Effector CD8-positive, alpha-beta T cell (primary cell): ENCODE results near the gene C7orf25.
"Not testable (repeated sequence)": the region's sequence is repeated elsewhere in the genome, so short reads cannot be mapped to it uniquely, and the experiment has no call there.

Experiments used
- DNase-seq: peaks from one replicate; lab custom pipeline; 2025; lab: John Stamatoyannopoulos, UW

C7orf25 gene

DNA sequence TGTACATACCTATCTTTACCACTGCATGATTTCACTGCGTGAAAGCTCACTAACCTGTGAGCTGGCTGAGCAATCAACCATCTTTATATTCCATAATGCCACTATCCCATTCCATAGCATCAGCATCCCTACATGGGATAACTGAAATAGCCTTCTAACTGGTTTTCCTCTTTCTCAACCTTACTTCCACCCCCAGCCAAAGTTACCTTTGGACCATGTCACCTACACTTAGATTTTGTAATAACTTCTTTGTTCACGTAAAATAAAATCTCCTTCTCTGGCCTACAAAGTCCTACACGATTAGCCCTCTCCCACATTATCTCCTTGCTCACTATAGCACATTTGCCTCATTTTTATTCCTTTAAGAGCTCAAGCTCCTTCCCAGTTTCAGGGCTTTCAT lies 17.6 kb upstream of the C7orf25 start:
- DNase-seq, result no peak

DNA sequence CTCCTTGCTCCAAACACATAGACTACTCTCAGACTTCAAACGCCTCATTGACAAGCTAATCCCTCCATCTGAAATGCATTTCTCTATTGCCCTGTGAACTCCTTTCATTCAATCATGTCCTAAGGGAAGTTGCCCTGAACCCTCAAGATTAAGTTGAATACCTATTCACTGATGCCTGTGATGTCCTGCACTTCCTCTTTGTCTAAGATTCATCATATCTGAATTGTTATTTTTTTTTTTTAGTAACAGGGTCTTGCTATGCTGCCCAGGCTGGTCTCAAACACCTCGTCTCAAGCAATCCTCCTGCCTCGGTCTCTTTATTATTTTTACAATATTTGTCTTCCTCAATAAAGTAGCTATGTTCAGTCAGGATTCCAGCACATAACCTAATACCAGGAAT lies 16.9 kb upstream of the C7orf25 start:
- DNase-seq, result no peak

DNA sequence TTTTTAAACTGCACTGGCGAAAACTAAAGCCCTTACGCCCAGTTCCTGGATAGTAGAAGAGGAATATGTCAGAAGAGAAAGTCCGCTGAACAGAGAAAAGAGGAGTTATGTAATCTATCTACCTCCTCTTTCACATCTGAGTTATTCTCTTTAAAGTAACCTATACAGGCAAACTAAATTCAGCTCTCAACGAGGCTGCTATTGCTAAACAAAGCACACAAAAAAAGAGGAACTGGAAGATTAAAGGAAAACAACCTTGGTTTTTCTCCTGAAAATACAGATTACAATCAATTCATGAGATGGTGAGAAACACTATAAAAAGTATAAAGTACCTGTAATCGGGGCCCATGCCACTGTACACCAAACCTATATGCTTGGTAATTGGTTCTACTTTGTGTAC lies 14.3 kb upstream of the C7orf25 start:
- DNase-seq, result no peak

DNA sequence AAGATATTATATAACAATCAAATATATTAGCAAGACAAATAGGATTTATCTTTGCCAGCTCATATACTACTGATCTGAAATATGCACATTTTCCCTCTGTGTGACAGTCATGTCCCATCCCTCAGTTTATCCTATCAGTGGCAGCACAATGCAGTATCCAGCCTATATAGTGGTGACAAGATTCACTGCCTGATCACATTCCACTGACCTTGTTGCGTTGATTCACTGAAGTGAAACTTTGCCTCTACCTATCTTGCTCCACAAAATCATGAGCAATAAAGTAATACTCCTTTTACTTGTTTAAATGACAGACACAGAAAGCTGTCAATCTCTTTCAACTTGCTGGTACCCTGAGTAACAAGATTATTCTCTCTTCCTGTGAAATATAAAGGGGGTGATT lies 13.8 kb upstream of the C7orf25 start:
- DNase-seq, result no peak

DNA sequence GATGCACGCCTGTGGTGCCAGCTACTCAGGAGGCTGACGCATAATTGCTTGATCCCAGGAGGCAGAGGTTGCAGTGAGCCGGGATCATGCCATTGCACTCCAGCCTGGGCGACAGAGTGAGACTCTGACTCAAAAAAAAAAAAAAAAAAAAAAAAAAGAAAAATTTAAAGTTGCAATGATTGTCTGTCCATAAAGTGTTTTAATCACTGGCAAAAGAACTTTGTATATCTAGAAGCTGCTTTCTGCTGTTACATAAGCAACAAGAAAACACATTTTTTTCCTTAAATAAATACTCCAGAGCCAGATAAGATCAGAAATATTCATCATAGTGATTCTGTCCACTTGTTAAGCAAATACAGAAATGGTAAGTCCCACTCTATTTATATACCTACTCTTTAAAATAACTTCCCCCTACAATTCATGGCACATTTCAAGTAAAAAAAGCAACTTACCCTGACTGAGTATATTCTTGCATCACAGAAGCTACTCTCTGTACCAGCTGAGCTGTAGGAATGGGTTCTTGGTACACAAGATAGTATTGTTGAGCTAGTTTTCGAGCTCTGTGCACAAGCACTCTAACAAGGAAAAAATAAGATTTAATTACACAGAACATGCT lies 12.5 kb upstream of the C7orf25 start:
- no peak for DNase-seq

DNA sequence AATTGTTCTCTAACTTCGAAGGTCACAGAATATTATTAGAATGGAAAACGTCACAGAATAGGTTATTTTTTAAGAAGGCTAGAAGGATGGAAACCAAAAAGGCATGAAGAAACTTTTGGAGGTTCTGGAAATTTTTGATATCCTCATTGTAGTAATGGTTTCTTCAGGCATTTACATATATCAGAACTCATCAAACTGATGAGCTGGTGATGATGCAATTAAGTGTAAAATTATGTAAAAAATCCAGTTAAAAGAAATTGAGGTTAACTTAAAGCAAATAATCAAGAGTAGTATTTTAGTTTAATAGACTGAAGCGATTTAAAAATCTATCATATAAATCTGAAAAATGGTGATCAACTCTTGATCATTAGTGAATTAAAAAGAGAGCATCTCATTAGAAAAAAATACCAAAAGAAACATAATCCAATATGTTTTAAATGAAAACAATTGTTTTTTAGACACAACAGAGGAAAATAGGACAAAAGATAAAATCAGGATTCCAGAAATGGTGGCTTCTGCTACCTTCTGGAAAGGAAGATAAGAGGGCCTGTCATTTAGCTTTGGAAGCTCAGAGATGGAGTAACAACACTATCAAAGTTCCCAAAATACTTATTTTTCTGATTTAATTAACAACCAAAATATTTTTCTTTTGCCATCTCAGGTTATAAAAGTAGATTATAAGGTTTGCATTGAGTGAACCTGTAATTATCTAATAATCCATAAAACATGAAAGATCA lies 10.3 kb upstream of the C7orf25 start:
- no peak for DNase-seq

DNA sequence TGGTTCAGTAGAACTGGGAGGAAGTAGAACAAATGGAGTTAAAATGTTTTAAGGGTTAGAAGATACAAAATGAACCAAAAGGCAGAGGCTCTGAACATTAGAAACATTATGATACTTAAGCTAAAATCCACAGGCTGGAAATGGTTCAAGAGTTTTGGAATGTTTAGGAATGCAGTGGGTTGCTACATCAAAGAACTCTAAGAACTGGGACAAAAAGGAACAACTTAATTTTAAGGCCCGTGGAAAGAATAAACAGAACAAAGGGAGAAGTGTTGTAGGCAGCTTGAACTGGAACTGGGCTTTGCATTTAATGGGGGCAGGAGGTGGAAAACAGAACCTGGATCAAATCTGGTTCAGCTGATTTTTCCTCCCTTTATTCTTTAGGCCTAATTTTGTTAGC lies 3.5 kb upstream of the C7orf25 start:
- DNase-seq, result no peak

DNA sequence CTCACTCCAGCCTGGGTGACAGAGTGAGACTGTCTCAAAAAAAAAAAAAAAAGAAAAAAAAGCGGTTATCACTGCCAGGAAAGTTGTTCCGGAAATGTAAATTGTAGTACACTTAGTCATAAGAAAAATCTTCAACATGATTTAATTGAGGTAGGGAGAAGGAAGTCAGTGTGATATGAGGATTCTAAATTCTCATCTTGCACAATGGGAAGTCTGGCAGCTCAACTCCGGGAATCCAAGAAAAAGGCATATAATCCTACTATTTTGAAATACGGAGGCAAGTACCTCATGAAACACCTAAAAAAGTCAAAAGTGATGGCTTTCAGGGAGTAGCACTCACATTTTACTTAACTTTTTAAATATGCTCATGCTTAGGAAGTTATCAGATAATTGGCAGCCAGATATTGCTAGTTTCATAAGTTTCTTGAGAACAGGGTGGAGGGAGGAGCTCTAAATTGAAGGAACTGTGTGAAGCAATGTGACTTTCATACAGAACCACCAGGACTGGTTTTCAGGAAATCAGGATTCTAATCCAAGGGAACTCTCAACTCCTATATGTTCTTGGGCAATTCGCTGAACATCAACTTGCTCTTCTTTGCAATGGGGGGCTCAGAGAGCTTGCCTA lies 2.7 kb upstream of the C7orf25 start:
- DNase-seq, result no peak

DNA sequence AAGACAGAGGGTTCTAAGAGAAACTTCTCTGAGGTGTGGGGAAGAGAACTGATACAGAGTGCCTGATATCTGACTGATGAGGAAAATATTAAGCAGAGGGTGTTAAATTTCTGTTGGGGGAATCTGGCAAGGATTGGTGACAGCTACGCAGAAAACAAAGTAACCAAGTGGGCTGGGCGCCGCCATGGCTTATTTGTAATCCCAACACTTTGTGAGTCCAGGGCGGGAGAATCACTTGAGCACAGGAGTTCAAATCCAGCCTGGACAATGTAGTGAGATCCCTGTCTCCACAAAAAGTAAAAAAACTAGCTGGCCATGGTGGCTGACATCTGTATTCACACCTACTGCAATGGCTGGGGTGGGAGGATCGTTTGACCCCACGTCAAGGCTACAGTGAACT lies 2.1 kb upstream of the C7orf25 start:
- no peak for DNase-seq

DNA sequence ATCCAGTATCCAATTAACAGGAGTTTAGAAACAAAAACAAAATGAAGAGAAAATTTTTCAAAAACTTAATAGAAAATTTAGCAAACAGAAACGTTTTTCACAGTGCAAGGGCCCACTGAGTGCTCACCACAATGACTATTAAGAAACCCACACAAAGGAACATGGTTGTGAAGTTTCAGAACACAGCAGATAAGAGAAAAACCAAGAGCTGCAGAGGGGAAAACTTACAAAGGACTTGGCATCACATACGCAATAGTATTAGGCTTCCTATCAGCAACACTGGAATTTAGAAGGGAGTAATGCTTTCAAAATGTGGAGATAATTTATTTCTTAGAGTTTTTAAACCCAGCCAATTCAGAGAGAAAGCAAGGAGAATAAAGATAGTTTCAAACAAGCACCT lies 1.7 kb upstream of the C7orf25 start:
- DNase-seq, result no peak

DNA sequence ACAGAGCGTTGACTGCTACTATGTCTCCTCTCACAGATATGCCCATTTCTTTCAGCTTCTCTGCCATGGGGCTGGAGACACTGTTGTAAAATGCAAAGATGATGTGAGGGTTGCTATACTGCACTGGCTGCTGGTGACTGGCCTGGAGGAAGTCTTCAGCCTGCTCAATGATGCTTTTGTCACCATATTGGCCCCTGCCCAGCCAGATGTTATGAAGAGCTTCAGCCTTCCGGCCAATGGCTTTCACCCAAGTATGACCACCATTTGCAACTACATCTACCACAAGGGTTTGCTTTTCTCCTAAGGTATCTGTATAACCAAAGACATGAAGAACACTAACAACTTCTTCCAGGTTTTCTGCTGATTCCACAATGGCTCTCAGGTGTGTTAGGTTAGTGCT lies 1.6 kb downstream of the C7orf25 start:
- no peak for DNase-seq

DNA sequence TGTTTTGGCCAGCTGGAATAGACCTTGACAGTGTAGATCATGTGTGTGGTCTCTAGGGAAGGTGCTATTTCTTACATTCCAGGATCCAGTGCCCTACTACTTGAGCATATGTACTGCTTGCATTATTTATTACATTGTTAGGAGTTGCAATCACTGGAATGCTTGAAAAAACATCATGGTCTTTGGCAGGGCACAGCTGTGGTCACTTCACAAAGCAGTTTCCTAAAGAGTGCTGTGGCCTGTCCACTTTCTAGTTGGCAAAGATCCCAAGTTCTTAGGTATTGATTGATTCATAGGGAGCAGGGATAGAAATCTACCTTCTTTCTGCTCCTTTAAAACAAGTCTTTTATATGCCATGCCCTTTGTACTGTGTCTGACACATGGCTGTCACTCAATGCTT lies 4.6 kb downstream of the C7orf25 start:
- DNase-seq, result no peak

DNA sequence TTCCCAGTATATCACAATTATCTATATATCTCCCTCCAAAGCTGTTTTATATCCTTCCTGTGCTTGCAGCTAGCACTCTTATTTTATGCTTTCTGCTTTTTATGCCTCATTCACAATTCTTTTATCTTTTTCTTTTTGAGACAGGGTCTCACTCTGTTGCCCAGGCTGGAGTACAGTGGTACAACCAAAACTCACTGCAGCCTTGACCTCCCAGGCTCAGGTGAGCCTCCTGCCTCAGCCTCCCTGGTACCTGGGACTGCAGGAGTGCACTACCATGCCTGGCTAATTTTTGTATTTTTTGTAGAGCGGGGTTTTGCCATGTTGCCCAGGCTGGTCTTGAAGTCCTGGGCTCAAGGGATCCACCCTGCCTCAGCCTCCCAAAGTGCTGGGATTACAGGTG lies 5.7 kb downstream of the C7orf25 start:
- no peak for DNase-seq

DNA sequence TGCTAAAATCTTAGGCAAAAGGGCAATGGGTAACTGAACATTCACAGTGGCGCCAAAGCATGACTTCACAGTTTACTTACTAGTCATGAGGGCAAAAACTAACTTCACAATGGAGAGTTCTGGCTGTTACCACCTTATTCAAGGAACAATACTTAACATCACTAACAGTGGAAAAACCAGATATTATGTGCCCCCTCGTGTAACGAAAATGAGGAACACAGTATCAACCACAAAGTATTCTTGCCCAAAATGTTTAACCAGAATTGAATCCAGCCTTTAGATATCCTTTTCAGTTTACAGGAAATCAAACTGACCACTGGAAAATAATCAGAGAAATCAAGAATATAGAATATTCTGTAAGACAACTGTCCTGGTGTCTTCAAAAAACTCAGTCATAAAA lies 9.5 kb downstream of the C7orf25 start:
- no peak for DNase-seq

DNA sequence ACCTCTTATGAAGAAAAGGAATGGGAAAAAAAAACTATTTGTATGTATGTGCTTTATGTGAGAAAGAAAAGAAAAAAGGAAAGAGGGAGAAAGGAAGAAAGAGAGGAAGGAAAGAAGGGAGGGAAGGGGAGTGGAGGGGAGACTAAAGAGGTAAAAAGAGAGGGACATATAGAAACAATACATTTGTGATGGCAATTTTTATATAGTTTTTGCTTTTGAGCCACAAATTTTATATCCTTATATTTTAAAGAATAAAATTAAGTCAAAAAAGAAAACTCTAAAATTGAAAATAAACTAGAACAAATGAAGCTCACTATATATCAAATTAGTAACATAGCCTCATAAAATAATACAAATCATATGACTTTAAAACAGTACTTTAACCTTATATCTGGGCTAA lies 11.0 kb downstream of the C7orf25 start:
- DNase-seq, result no peak

DNA sequence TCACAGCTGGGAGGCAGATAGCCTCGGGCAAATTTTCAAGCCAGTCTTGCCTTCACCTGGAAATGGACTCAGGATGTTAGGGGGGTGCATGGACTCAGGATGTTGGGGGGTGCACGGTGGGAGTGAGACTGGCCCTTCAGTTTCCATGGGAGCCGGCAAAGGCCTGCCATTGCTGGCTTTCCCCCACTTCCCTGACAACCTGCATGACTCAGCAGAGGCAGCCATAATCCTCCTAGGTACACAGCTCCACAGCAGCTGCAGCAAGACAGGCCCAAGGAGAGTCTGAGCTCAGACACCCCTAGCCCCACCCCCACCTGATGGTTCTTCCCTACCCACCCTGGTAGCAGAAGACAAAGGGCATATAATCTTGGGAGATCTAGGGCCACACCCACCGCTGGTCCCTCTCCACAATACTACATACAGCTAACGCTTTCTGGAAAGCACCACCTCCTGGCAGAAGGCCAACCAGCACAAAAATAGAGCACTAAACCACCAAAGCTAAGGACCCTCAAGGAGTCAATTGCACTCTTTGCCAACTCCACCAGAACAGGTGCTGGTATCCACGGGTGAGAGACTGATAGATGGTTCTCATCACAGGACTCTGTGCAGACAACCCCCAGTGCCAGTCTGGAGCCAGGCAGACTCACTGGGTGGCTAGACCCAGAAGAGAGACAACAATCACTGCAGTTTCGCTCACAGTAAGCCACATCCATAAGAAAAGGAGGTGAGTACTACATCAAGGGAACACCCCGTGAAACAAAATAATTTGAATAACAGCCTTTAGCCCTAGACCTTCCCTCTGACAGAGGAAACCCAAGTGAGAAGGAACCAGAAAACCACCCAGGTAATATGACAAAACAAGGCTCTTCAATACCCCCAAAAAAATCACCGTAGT lies 18.3 kb downstream of the C7orf25 start:
- no peak for DNase-seq

DNA sequence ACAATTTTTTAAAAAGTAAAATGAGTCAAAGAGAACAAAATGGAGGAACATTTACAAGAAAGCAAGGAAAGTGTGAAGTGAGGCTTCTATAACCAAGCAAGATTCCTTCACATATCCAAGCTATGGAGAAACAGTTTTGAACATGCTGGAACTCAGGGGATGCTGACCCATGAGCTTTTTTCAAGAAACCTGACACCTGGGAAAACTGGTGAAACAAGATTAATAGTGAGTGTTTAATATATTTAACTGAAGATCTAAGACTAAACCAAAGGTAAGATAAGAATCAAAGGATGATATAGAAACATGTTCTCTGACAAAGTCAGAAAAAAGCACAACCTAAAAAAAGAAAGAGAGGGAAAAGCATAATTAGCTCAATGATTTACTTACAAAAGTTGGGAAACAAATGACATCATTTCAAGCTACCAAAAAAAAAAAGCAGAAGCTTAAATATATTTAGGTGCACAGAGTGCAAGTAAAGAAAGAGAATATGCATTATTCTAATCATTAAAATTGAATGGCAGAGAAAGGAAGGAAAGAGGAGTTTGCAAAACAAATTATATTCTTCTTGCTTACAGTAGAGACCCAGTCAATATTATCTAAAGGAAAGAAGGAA lies 24.9 kb downstream of the C7orf25 start:
- no peak for DNase-seq

DNA sequence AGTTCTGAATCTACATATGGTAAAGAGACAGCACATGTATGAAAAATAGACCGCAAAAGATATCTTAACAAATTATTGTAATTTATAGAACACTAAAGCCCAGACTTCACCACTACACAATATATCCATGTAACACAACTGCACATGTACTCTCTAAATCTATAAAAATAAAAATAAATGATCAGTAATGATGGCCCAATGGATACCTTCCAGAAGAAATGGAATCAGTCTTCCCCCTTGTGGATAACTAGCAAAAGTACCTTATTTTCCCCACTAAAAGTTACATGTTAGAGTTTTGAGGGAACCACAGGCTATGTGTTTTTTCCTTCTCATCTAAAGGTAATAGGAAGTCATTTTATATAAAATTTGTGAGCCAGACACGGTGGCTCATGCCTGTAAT lies 25.7 kb downstream of the C7orf25 start:
- no peak for DNase-seq

DNA sequence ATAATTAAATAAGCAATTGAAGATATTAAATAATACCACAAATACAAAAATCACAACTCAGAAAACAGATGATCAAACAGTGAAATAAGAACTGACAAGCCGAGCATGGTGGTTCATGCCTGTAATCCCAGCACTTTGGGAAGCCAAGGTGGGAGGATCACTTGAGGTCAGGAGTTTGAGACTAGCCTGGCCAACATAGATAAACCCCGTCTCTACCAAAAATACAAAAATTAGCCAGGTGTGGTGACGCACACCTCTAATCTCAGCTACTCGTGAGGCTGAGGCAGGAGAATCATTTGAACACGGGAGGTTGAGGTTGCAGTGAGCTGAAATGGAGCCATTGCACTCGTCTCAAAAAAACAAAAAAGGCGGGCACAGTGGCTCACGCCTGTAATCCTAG lies 26.7 kb downstream of the C7orf25 start:
- not testable (repeated sequence) for DNase-seq

DNA sequence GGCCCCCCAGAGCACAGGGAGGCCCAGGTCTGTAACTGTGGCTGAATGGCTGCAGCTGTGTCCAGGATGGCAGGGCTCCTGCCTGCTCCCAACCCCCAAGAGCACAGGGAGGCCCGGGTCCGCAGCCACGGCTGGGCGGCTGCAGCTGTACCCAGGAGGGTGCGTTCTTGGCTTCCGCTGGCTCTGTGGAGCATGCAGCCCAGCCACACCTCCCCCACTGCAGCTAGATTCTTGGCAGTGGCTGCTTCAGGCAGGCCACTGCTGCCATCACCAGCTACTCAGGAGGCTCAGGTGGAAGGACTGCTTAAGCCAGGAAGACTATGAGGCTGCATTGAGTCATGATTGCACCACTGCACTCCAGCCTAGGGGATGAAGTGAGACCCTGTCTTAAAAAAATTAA lies 27.9 kb downstream of the C7orf25 start:
- DNase-seq, result no peak

DNA sequence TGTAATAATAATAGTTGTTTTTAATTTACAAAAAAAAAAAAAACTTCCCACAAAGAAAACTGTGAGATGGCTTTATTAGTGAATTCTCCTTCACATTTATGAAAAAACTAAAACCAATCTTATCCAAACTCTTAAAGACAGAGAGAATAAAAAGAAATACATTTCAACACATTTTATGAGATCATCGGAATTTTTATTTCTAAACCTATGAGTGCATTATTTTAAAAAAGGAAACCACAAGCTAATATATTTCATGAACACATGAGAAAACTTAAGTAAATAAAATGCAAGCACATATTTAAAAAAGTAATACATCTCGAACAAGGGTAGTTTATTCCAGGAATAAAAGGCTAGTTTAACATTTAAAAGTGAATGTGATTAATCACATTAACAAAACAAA lies 31.5 kb downstream of the C7orf25 start:
- DNase-seq, result no peak

DNA sequence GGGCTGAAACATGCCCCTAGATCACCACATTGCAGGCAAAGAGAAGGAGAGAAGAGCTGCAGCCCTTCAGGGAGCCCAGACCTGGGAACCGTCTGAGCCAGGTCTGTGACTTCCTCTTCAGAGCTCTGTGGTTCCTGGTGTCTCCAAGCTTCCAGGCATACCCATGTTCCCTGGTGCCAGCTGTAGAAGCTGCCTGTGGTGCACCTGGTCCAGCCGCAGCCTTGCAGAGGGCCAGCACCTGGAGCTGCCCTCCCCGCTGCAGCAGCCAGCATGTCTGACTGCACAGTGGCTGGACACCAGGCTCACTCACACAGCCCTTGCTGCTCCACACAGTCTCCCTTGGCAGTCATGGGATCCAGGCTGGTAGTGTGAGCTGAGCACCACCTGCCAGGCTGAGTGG lies 33.6 kb downstream of the C7orf25 start:
- DNase-seq, result no peak
